ENCODE data around the gene KDM3A.

DNA sequence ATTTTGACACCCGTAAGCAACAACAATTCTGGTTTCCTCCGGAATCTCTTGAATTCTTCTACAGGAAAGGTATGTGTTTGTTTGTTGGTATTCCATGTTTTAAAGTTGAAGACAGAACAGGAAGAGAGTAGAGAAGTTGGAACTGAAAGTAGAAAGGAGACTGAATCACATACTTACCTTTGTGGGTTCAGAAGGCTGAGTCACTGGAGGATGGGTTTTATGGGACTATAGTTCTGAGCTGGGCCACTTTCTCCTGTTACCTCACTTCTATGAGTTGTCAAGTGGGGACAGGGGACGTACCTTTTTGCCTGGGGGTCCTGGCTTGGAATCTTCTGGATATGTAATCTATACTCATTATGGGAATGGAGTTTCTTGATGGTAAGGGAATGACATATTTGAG, 40.9 kb downstream of the KDM3A start:
- TF ChIP-seq, protein P1, sequence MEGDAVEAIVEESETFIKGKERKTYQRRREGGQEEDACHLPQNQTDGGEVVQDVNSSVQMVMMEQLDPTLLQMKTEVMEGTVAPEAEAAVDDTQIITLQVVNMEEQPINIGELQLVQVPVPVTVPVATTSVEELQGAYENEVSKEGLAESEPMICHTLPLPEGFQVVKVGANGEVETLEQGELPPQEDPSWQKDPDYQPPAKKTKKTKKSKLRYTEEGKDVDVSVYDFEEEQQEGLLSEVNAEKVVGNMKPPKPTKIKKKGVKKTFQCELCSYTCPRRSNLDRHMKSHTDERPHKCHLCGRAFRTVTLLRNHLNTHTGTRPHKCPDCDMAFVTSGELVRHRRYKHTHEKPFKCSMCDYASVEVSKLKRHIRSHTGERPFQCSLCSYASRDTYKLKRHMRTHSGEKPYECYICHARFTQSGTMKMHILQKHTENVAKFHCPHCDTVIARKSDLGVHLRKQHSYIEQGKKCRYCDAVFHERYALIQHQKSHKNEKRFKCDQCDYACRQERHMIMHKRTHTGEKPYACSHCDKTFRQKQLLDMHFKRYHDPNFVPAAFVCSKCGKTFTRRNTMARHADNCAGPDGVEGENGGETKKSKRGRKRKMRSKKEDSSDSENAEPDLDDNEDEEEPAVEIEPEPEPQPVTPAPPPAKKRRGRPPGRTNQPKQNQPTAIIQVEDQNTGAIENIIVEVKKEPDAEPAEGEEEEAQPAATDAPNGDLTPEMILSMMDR (IDR thresholded peaks at IDR 0.05): no peak
- TF ChIP-seq POLR2A (IDR thresholded peaks at IDR 0.05): no peak
